Vagina (tissue), 2 donors: ENCODE results near the gene COPZ1.
"Not testable (repeated sequence)": the region's sequence is repeated elsewhere in the genome, so short reads cannot be mapped to it uniquely, and the experiment has no call there.

Experiments used
- POLR2A ChIP-seq, 2 donors: fragments of 450-650 bp; IDR thresholded peaks; one replicate each; pipeline ENCODE4 v1.6.1; 2017; ENCODE audit warnings: antibody characterized with exemption in 2 of 2, mild to moderate bottlenecking in 2 of 2, moderate library complexity in 2 of 2
- TF ChIP-seq, protein P1 (sequence below), 3 experiments: fragments of 450-650 bp in 2 of 3; fragments of 200-600 bp in 1 of 3; sonication (generic) in 1 of 3; IDR thresholded peaks; one replicate each; pipeline ENCODE4 v1.5.1; 2017 to 2019; ENCODE audit warnings: antibody characterized with exemption in 3 of 3, mild to moderate bottlenecking in 2 of 3, moderate library complexity in 2 of 3

DNA sequence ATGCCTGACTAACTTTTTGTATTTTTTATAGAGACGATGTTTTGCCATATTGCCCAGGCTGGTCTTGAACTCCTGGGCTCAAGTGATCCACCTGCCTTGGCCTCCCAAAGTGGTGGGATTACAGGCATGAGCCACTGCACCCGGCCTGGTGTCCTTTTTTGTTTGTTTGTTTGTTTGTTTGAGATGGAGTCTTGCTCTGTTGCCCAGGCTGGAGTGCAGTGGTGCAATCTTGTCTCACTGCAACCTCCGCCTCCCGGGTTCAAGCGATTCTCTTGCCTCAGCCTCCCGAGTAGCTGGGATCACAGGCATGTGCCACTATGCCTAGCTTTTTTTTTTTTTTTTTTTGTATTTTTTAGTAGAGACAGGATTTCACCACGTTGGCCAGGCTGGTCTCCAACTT is 29.3 kb downstream of the COPZ1 start:
- TF ChIP-seq, protein P1, sequence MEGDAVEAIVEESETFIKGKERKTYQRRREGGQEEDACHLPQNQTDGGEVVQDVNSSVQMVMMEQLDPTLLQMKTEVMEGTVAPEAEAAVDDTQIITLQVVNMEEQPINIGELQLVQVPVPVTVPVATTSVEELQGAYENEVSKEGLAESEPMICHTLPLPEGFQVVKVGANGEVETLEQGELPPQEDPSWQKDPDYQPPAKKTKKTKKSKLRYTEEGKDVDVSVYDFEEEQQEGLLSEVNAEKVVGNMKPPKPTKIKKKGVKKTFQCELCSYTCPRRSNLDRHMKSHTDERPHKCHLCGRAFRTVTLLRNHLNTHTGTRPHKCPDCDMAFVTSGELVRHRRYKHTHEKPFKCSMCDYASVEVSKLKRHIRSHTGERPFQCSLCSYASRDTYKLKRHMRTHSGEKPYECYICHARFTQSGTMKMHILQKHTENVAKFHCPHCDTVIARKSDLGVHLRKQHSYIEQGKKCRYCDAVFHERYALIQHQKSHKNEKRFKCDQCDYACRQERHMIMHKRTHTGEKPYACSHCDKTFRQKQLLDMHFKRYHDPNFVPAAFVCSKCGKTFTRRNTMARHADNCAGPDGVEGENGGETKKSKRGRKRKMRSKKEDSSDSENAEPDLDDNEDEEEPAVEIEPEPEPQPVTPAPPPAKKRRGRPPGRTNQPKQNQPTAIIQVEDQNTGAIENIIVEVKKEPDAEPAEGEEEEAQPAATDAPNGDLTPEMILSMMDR (IDR thresholded peaks at IDR 0.05) = not testable (repeated sequence)
- not testable (repeated sequence) for TF ChIP-seq POLR2A (IDR thresholded peaks at IDR 0.05)
